Activated T-cell treated with anti-CD3 and anti-CD28 coated beads for 4 hours (primary cell): ENCODE results near the gene NTRK3.
"Not testable (repeated sequence)": the region's sequence is repeated elsewhere in the genome, so short reads cannot be mapped to it uniquely, and the experiment has no call there.

Source experiments
- DNase-seq: peaks from one replicate; pipeline ENCODE4 v3.0.0-alpha.2; 2020

The NTRK3 gene

GRCh38 chr15:88115486-88116152, 140.9 kb downstream of the NTRK3 start:
- DNase-seq = no peak

- DNase-seq = no peak
Observed at GRCh38 chr15:88113613-88114308, 142.8 kb downstream of the NTRK3 start.

GRCh38 chr15:88108991-88109390, 147.5 kb downstream of the NTRK3 start:
- no peak for DNase-seq

GRCh38 chr15:88108477-88108876, 148.1 kb downstream of the NTRK3 start:
- DNase-seq = no peak

- DNase-seq = no peak
Observed at GRCh38 chr15:88106074-88106473, 150.5 kb downstream of the NTRK3 start.

GRCh38 chr15:88104357-88104756, 152.2 kb downstream of the NTRK3 start:
- DNase-seq = no peak

GRCh38 chr15:88100181-88100580, 156.4 kb downstream of the NTRK3 start:
- DNase-seq = no peak

- no peak for DNase-seq
Observed at GRCh38 chr15:88098361-88098760, 158.2 kb downstream of the NTRK3 start.

- no peak for DNase-seq
Observed at GRCh38 chr15:88091444-88092016, 165.0 kb downstream of the NTRK3 start.

- DNase-seq = no peak
Observed at GRCh38 chr15:88090481-88091011, 166.0 kb downstream of the NTRK3 start.

- DNase-seq = no peak
Observed at GRCh38 chr15:88089731-88090130, 166.8 kb downstream of the NTRK3 start.

GRCh38 chr15:88089024-88089620, 167.4 kb downstream of the NTRK3 start:
- DNase-seq = no peak

GRCh38 chr15:88083811-88084760, 172.5 kb downstream of the NTRK3 start:
- DNase-seq = no peak

- DNase-seq = no peak
Observed at GRCh38 chr15:88080616-88081015, 175.9 kb downstream of the NTRK3 start.

GRCh38 chr15:88077296-88078020, 179.1 kb downstream of the NTRK3 start:
- no peak for DNase-seq

- no peak for DNase-seq
Observed at GRCh38 chr15:88076328-88076727, 180.2 kb downstream of the NTRK3 start.

GRCh38 chr15:88075102-88075501, 181.4 kb downstream of the NTRK3 start:
- DNase-seq = no peak

- no peak for DNase-seq
Observed at GRCh38 chr15:88074386-88074785, 182.2 kb downstream of the NTRK3 start.

GRCh38 chr15:88073391-88073691, 183.2 kb downstream of the NTRK3 start:
- DNase-seq = no peak

- no peak for DNase-seq
Observed at GRCh38 chr15:88072598-88073390, 183.7 kb downstream of the NTRK3 start.

- DNase-seq = not testable (repeated sequence)
Observed at GRCh38 chr15:88072133-88072532, 184.4 kb downstream of the NTRK3 start.
